Neural cell (in vitro differentiated cells): Measurements from ENCODE around the gene CYRIA. TPM values are rescaled to one million over a fixed set of nuclear protein-coding genes. Genes with fewer than 3 reads are reported as not detected.

ENCODE experiments used
- H2AFZ ChIP-seq: fragments of 200-600, 300-800 bp; sonication (generic), shearing (Covaris generic); 2 replicates; pipeline ENCODE4 v1.6.0; 2014; ENCODE audit warnings: low read depth, mild to moderate bottlenecking, antibody characterized with exemption, low read length, moderate library complexity
- H3F3A ChIP-seq: fragments of 200-600 bp; shearing (Covaris generic); 2 replicates; pipeline ENCODE4 v1.6.1; 2016; ENCODE audit warnings: mild to moderate bottlenecking, moderate library complexity, mixed read lengths, antibody characterized with exemption, low read length; ENCODE audit not compliant: insufficient read depth, poor library complexity, severe bottlenecking
- H3K27ac ChIP-seq: fragments of 200-600, 300-800 bp; sonication (generic), shearing (Covaris generic); 2 replicates; pipeline ENCODE4 v1.5.1; 2014; ENCODE audit warnings: mild to moderate bottlenecking, low read length, moderate library complexity
- H3K27me3 ChIP-seq: fragments of 300-800, 200-600 bp; sonication (generic), shearing (Covaris generic); 2 replicates; pipeline ENCODE4 v1.6.0; 2014; ENCODE audit warnings: mild to moderate bottlenecking, low read depth, low read length, moderate library complexity; ENCODE audit not compliant: insufficient read depth
- H3K36me3 ChIP-seq: fragments of 300-800, 200-600 bp; sonication (generic), shearing (Covaris generic); 2 replicates; pipeline ENCODE4 v1.5.1; 2014; ENCODE audit warnings: mild to moderate bottlenecking, antibody characterized with exemption, low read length, moderate library complexity; ENCODE audit not compliant: insufficient read depth
- H3K4me2 ChIP-seq: fragments of 300-800, 200-600 bp; sonication (generic), shearing (Covaris generic); 2 replicates; pipeline ENCODE4 v1.6.0; 2014; ENCODE audit warnings: mild to moderate bottlenecking, low read length
- H3K4me3 ChIP-seq: fragments of 300-800, 200-600 bp; sonication (generic), shearing (Covaris generic); 2 replicates; pipeline ENCODE4 v1.5.1; 2014; ENCODE audit warnings: mild to moderate bottlenecking, low read length, moderate library complexity
- H3K79me2 ChIP-seq: fragments of 200-600 bp; shearing (Covaris generic); replicated peaks from 2 replicates; pipeline ENCODE4 v1.6.0; 2014; ENCODE audit warnings: mild to moderate bottlenecking, low read length, moderate library complexity; ENCODE audit not compliant: insufficient read depth
- H3K9ac ChIP-seq: fragments of 300-800, 200-600 bp; sonication (generic), shearing (Covaris generic); 2 replicates; pipeline ENCODE4 v1.6.1; 2016; ENCODE audit warnings: mild to moderate bottlenecking, low read length, mixed read lengths
- H3K9me2 ChIP-seq: fragments of 200-600 bp; shearing (Covaris generic); 2 replicates; pipeline ENCODE4 v1.6.1; 2016; ENCODE audit warnings: mild to moderate bottlenecking, low read length, mixed read lengths; ENCODE audit not compliant: insufficient read depth
- H3K9me3 ChIP-seq: fragments of 200-600, 300-800 bp; sonication (generic), shearing (Covaris generic); 2 replicates; pipeline ENCODE4 v1.6.1; 2016; ENCODE audit warnings: mild to moderate bottlenecking, mixed run types, low read length, moderate library complexity, mixed read lengths
- H4K20me1 ChIP-seq: fragments of 200-600 bp; shearing (Covaris generic); 2 replicates; pipeline ENCODE4 v1.6.1; 2016; ENCODE audit warnings: mild to moderate bottlenecking, mixed run types; ENCODE audit not compliant: insufficient read depth
- CTCF ChIP-seq: fragments of 450-650 bp; IDR thresholded peaks from 2 replicates; pipeline ENCODE4 v1.5.1; 2014; ENCODE audit warnings: antibody characterized with exemption, mild to moderate bottlenecking, moderate library complexity; ENCODE audit not compliant: poor library complexity, severe bottlenecking
- EP300 ChIP-seq: fragments of 450-650 bp; conservative IDR thresholded peaks from 2 replicates; pipeline ENCODE4 v1.6.1; 2014; ENCODE audit warnings: antibody characterized with exemption, mild to moderate bottlenecking, moderate library complexity; ENCODE audit not compliant: poor library complexity, severe bottlenecking
- EZH2 ChIP-seq: fragments of 200-600, 300-800 bp; shearing (Covaris generic), sonication (generic); IDR thresholded peaks from 2 replicates; pipeline ENCODE4 v1.6.1; 2014; ENCODE audit warnings: antibody characterized with exemption, low read length, borderline replicate concordance, mild to moderate bottlenecking; ENCODE audit not compliant: insufficient read depth, poor library complexity, severe bottlenecking
- MXI1 ChIP-seq: fragments of 450-650 bp; conservative IDR thresholded peaks from 2 replicates; pipeline ENCODE4 v1.6.1; 2014; ENCODE audit warnings: antibody characterized with exemption, mild to moderate bottlenecking; ENCODE audit not compliant: poor library complexity, severe bottlenecking
- POLR2AphosphoS5 ChIP-seq: IDR thresholded peaks from 2 replicates; pipeline ENCODE4 v1.6.1; 2012
- RAD21 ChIP-seq: fragments of 450-650 bp; conservative IDR thresholded peaks from 2 replicates; pipeline ENCODE4 v1.6.1; 2014; ENCODE audit warnings: antibody characterized with exemption, mild to moderate bottlenecking, moderate library complexity
- REST ChIP-seq: IDR thresholded peaks from 2 replicates; pipeline ENCODE4 v1.6.1; 2012; ENCODE audit warnings: borderline replicate concordance
- SMC3 ChIP-seq: fragments of 450-650 bp; conservative IDR thresholded peaks from 2 replicates; pipeline ENCODE4 v1.6.1; 2014; ENCODE audit warnings: antibody characterized with exemption, mild to moderate bottlenecking, moderate library complexity; ENCODE audit not compliant: poor library complexity
- TAF1 ChIP-seq: IDR thresholded peaks from 2 replicates; pipeline ENCODE4 v1.6.1; 2012; ENCODE audit warnings: low read depth
- polyA plus RNA-seq: library from polyadenylated mRNA; depleted of rRNA; stranded (reverse); fragments of >200 nt; gene quantifications from 2 replicates; pipeline ENCODE4 v1.2.3, GENCODE V29; 2014

Gene CYRIA
- polyA plus RNA-seq, 1 donor from 2014 or later: 67.0 TPM

- Histone ChIP-seq H3K27ac (peak overlapping the region; percentile 27), H3K36me3 (no peaks in the 10 kb centered on the region), H3K79me2 (peaks cover 3% of the 10 kb centered on the region), H3K4me3 (no peak overlapping the region), H3K27me3 (no peaks in the 10 kb centered on the region), H3K9ac (no peak overlapping the region), H3K9me3 (no peaks in the 10 kb centered on the region), H3K9me2 (no peaks in the 10 kb centered on the region), H3K4me2 (no peak overlapping the region), H3F3A (no peaks in the 10 kb centered on the region), H2AFZ (no peak overlapping the region), H4K20me1 (no peaks in the 10 kb centered on the region)
- TF ChIP-seq RAD21 (no peak), MXI1 (no peak), TAF1 (no peak), POLR2AphosphoS5 (no peak), EP300 (no peak), SMC3 (no peak), REST (no peak), EZH2 (no peak), CTCF (no peak)
Observed at GRCh38 chr2:16645775-16646559, 19.7 kb downstream of the CYRIA start.

GRCh38 chr2:16645088-16645487 is 20.5 kb downstream of the CYRIA start:
- Histone ChIP-seq H3K4me3 (no peak overlapping the region), H4K20me1 (no peaks in the 10 kb centered on the region), H3K79me2 (peaks cover 3% of the 10 kb centered on the region), H3K4me2 (no peak overlapping the region), H3K27ac (peak overlapping the region; percentile 27), H2AFZ (no peak overlapping the region), H3K9me3 (no peaks in the 10 kb centered on the region), H3F3A (no peaks in the 10 kb centered on the region), H3K9ac (no peak overlapping the region), H3K9me2 (no peaks in the 10 kb centered on the region), H3K27me3 (no peaks in the 10 kb centered on the region), H3K36me3 (no peaks in the 10 kb centered on the region)
- TF ChIP-seq CTCF (no peak), EP300 (no peak), TAF1 (no peak), POLR2AphosphoS5 (no peak), REST (no peak), MXI1 (no peak), EZH2 (no peak), SMC3 (no peak), RAD21 (no peak)
